ENCODE results near the gene ASPG. TPM values are rescaled to one million over a fixed set of nuclear protein-coding genes. Genes with fewer than 3 reads are reported as not detected.
A peak's percentile ranks its signal among the peaks of the same experiment; 100 is the strongest.

The ASPG gene
- total RNA-seq, 1 experiment from 2014 or later, result not detected

GRCh38 chr14:104041430-104042104 lies 43.9 kb upstream of the ASPG start:
- Histone ChIP-seq H3K27ac (no peak overlapping the region), H3K9me2 (ENCODE audit: insufficient read depth) (no peaks in the 10 kb centered on the region), H3K4me3 (no peak overlapping the region), H3K79me2 (ENCODE audit: low read depth) (no peaks in the 10 kb centered on the region), H3K36me3 (ENCODE audit: low read depth) (no peaks in the 10 kb centered on the region), H3K4me2 (no peak overlapping the region), H4K20me1 (ENCODE audit: insufficient read depth) (no peaks in the 10 kb centered on the region), H3K27me3 (ENCODE audit: insufficient read depth, low read depth) (peaks cover 17% of the 10 kb centered on the region), H2AFZ (no peak overlapping the region), H3K9me3 (ENCODE audit: insufficient read depth, low read depth) (no peaks in the 10 kb centered on the region; the same call in 1 of the 2 replicates), H3F3A (ENCODE audit: insufficient read depth, low read depth) (no peaks in the 10 kb centered on the region; the same call in 1 of the 2 replicates), H3K4me1 (replicated peaks; ENCODE audit: insufficient read depth) (no peaks in the 10 kb centered on the region)
- TF ChIP-seq CTCF (conservative IDR thresholded peaks at IDR 0.05), result no peak
- no peak for TF ChIP-seq EZH2 (IDR thresholded peaks at IDR 0.05; ENCODE audit: low read depth)
- no TSS peak for BruUV-seq (replicated peaks)
- POLR2A ChIA-PET (ENCODE audit: unreplicated experiment), result no interaction called here
- CTCF ChIA-PET, result no interaction called here
- DNase-seq, result no peak
- intact Hi-C loops (cut with micrococcal nuclease; ENCODE audit: unreplicated experiment), result no loop called here

GRCh38 chr14:104044016-104044415 lies 41.5 kb upstream of the ASPG start:
- no peaks in the 10 kb centered on the region for H3K9me3 ChIP-seq (ENCODE audit: insufficient read depth, low read depth)
- intact Hi-C loops (cut with micrococcal nuclease; ENCODE audit: unreplicated experiment), result no loop called here
- no peaks in the 10 kb centered on the region for H3K79me2 ChIP-seq (ENCODE audit: low read depth)
- no peaks in the 10 kb centered on the region for H3K4me1 ChIP-seq (replicated peaks; ENCODE audit: insufficient read depth)
- peaks cover 11% of the 10 kb centered on the region for H3K27me3 ChIP-seq (ENCODE audit: insufficient read depth, low read depth)
- TF ChIP-seq CTCF (conservative IDR thresholded peaks at IDR 0.05), result no peak
- no peak for TF ChIP-seq EZH2 (IDR thresholded peaks at IDR 0.05; ENCODE audit: low read depth)
- H4K20me1 ChIP-seq (ENCODE audit: insufficient read depth), result no peaks in the 10 kb centered on the region
- no peaks in the 10 kb centered on the region for H3K36me3 ChIP-seq (ENCODE audit: low read depth)
- CTCF ChIA-PET, result no interaction called here
- POLR2A ChIA-PET (ENCODE audit: unreplicated experiment), result no interaction called here
- no TSS peak for BruUV-seq (replicated peaks)
- no peak overlapping the region for H3K4me3 ChIP-seq
- no peaks in the 10 kb centered on the region; the same call in 1 of the 2 replicates for H3F3A ChIP-seq (ENCODE audit: insufficient read depth, low read depth)
- H3K4me2 ChIP-seq, result no peak overlapping the region
- DNase-seq, result peak in 1 of 2 experiments; percentile 35
- no peaks in the 10 kb centered on the region for H3K9me2 ChIP-seq (ENCODE audit: insufficient read depth)
- H2AFZ ChIP-seq, result no peak overlapping the region
- H3K27ac ChIP-seq, result no peak overlapping the region

GRCh38 chr14:104047761-104048160 lies 37.7 kb upstream of the ASPG start:
- Histone ChIP-seq H3K36me3 (ENCODE audit: low read depth) (no peaks in the 10 kb centered on the region), H3K4me3 (no peak overlapping the region), H4K20me1 (ENCODE audit: insufficient read depth) (no peaks in the 10 kb centered on the region), H3F3A (ENCODE audit: insufficient read depth, low read depth) (no peaks in the 10 kb centered on the region; the same call in 1 of the 2 replicates), H3K9me3 (ENCODE audit: insufficient read depth, low read depth) (no peaks in the 10 kb centered on the region), H2AFZ (no peak overlapping the region), H3K4me2 (no peak overlapping the region), H3K79me2 (ENCODE audit: low read depth) (no peaks in the 10 kb centered on the region), H3K9me2 (ENCODE audit: insufficient read depth) (no peaks in the 10 kb centered on the region), H3K27ac (no peak overlapping the region), H3K27me3 (ENCODE audit: insufficient read depth, low read depth) (peaks cover 20% of the 10 kb centered on the region), H3K4me1 (replicated peaks; ENCODE audit: insufficient read depth) (no peaks in the 10 kb centered on the region)
- intact Hi-C loops (cut with micrococcal nuclease; ENCODE audit: unreplicated experiment), result no loop called here
- no TSS peak for BruUV-seq (replicated peaks)
- no peak for DNase-seq
- POLR2A ChIA-PET (ENCODE audit: unreplicated experiment), result no interaction called here
- CTCF ChIA-PET, result interaction anchor here (0.6 kb wide), 1 partner anchor 921 kb away, joined by 3 read pairs; no protein-coding TSS in a partner anchor
- TF ChIP-seq EZH2 (IDR thresholded peaks at IDR 0.05; ENCODE audit: low read depth) (no peak), CTCF (conservative IDR thresholded peaks at IDR 0.05) (no peak)

Measured in PC-9 (cell line).